ENCODE data around the gene IQSEC1. TPM values are rescaled to one million over a fixed set of nuclear protein-coding genes. Genes with fewer than 3 reads are reported as not detected.

The IQSEC1 gene
- total RNA-seq, 2 experiments from 2014 or later = 38.6 to 39.3 TPM

DNA sequence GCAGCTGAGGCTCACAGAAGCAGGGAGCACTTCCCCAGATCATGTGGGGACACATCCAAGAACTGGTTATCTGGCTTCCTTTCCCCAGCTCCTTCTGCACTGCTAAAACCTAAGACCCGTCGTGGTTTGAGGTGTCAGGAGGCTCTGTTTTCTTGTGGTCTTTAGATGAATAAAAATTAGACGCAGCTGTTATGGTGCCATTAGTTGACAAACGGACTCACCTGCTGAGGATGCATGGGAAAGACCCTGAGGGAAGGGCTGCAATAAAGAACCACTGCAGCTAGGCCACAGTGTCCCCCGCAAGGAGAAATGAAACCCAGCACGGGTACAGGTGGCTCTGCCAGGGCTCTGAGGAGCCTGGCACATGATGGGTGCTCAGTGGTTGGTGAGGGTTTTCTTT is 99.4 kb downstream of the IQSEC1 start:
- CTCF ChIA-PET = interaction anchor here (1.8 to 2.9 kb wide), 2 partner anchors 10 to 21 kb away, joined by 5 to 15 read pairs; no protein-coding TSS in a partner anchor

GRCh38 chr3:12972781-12973702 is 100.2 kb downstream of the IQSEC1 start:
- Mint-ChIP-seq H3K4me1 (ENCODE audit: low read depth) (peaks cover 11% of the 10 kb centered on the region), H3K27ac (no peak overlapping the region), H3K4me3 (no peak overlapping the region), H3K27me3 (ENCODE audit: low read depth) (no peaks in the 10 kb centered on the region), H3K36me3 (ENCODE audit: low read depth) (no peaks in the 10 kb centered on the region), H3K9me3 (no peaks in the 10 kb centered on the region)
- CTCF ChIA-PET = interaction anchor here (0.6 to 2.9 kb wide), 2 partner anchors 10 to 38 kb away, joined by 4 to 15 read pairs; no protein-coding TSS in a partner anchor
- intact Hi-C loops (cut with micrococcal nuclease) = no loop called here
- DNase-seq = no peak

More for the DNA sequence above, 99.4 kb downstream of the IQSEC1 start:
- no peaks in the 10 kb centered on the region for H3K27me3 Mint-ChIP-seq (ENCODE audit: low read depth)
- intact Hi-C loops (cut with micrococcal nuclease) = no loop called here
- H3K4me3 Mint-ChIP-seq = no peak overlapping the region
- DNase-seq = no peak
- no peak overlapping the region for H3K27ac Mint-ChIP-seq
- peaks cover 6% of the 10 kb centered on the region for H3K4me1 Mint-ChIP-seq (ENCODE audit: low read depth)
- H3K9me3 Mint-ChIP-seq = no peaks in the 10 kb centered on the region
- no peaks in the 10 kb centered on the region for H3K36me3 Mint-ChIP-seq (ENCODE audit: low read depth)

- no peak overlapping the region for H3K4me3 Mint-ChIP-seq
- H3K4me1 Mint-ChIP-seq (ENCODE audit: low read depth) = peaks cover 15% of the 10 kb centered on the region
- no peaks in the 10 kb centered on the region for H3K36me3 Mint-ChIP-seq (ENCODE audit: low read depth)
- DNase-seq = no peak
- no peak overlapping the region for H3K27ac Mint-ChIP-seq
- H3K9me3 Mint-ChIP-seq = no peaks in the 10 kb centered on the region
- H3K27me3 Mint-ChIP-seq (ENCODE audit: low read depth) = no peaks in the 10 kb centered on the region
- intact Hi-C loops (cut with micrococcal nuclease) = no loop called here
- CTCF ChIA-PET = interaction anchor here (0.6 to 2.9 kb wide), 4 partner anchors 9 to 39 kb away, joined by 3 to 15 read pairs (median 4); no protein-coding TSS in a partner anchor
Measured at GRCh38 chr3:12972043-12972442, 101.2 kb downstream of the IQSEC1 start.

GRCh38 chr3:12970684-12971083 is 102.5 kb downstream of the IQSEC1 start:
- Mint-ChIP-seq H3K36me3 (ENCODE audit: low read depth) (no peaks in the 10 kb centered on the region), H3K27ac (peak overlapping the region; percentile 46), H3K4me1 (ENCODE audit: low read depth) (peaks cover 23% of the 10 kb centered on the region), H3K4me3 (no peak overlapping the region), H3K9me3 (no peaks in the 10 kb centered on the region), H3K27me3 (ENCODE audit: low read depth) (no peaks in the 10 kb centered on the region)
- DNase-seq = no peak
- CTCF ChIA-PET = interaction anchor here (1.2 kb wide), 2 partner anchors 13 to 25 kb away, joined by 3 to 9 read pairs; no protein-coding TSS in a partner anchor
- intact Hi-C loops (cut with micrococcal nuclease) = no loop called here

DNA sequence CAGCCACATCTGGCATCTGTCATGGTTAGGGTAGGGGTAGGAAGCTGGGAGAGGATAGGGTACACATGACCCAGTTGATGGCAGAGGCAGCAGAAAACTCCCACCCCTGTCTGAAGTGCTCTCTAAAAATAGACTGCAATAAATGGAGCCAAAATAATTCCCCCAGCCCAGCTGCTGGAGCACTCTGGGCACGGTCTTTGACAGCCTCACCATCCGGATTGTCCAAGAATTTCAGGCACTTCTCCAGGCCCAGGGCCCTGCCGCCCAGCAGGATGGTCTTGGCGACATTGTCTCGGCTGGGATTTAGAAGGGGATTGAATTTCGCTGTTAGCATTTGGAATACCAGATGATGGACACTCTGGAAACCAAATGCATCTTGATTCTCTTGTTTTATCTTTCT is 103.7 kb downstream of the IQSEC1 start:
- CTCF ChIA-PET = interaction anchor here (0.9 to 1.2 kb wide), 2 partner anchors 14 kb away, joined by 3 to 9 read pairs; no protein-coding TSS in a partner anchor

GRCh38 chr3:12968541-12968940 is 104.7 kb downstream of the IQSEC1 start:
- peaks cover 43% of the 10 kb centered on the region for H3K4me1 Mint-ChIP-seq (ENCODE audit: low read depth)
- intact Hi-C loops (cut with micrococcal nuclease) = loop anchor here (10.0 kb wide), 1 partner anchor 304 kb away; the partner anchor contains the start of gene RAF1

More for the DNA sequence above, 103.7 kb downstream of the IQSEC1 start:
- no peak for DNase-seq
- Mint-ChIP-seq H3K9me3 (no peaks in the 10 kb centered on the region), H3K4me3 (no peak overlapping the region), H3K27me3 (ENCODE audit: low read depth) (no peaks in the 10 kb centered on the region), H3K36me3 (ENCODE audit: low read depth) (no peaks in the 10 kb centered on the region), H3K4me1 (ENCODE audit: low read depth) (peaks cover 34% of the 10 kb centered on the region), H3K27ac (no peak overlapping the region)
- intact Hi-C loops (cut with micrococcal nuclease) = loop anchor here (10.0 kb wide), 1 partner anchor 305 kb away; the partner anchor contains the start of gene RAF1

DNA sequence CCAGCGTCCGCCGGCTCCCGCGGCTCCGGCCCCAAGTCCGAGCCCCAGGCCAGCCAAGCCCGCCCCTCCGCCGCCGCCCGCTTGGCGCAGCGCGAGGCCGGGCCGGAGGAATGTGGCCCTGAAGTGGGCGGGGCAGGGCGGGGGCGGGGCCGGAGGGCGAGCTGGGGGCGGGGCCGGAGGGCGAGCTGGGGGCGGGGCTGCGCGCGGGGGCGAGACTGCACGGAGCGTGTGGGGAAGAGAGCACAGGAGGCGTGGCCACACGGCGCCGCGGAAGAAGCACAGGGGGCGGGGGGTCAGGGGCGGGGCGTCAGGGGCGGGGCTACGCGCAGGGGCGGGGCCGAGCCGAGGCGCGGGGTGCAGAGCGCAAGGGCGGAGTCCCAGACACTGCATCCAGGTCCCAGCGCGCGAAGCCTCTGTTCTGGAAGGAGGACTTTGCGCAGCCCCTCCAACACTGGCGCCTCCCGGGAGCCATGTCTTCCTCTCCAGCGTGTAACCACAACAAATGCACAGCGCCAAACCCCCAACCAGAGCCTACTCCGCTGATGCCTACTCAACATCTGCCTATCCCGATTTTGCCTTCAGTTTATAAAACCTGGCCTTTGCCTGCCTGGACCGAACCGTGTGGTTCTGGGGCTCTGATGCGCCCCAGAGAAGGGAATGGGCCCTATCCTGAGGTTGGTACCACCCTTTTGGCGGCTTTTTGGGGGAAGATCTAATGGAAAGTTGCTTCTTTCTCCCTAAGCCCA is 105.5 kb downstream of the IQSEC1 start:
- Mint-ChIP-seq H3K27ac (no peak overlapping the region), H3K4me1 (ENCODE audit: low read depth) (peaks cover 51% of the 10 kb centered on the region)
- intact Hi-C loops (cut with micrococcal nuclease) = loop anchor here (1.0 to 10.0 kb wide), 4 partner anchors 28 to 303 kb away; partner anchors contain the start of genes RAF1 and RPL32

More at GRCh38 chr3:12968541-12968940, 104.7 kb downstream of the IQSEC1 start:
- no peaks in the 10 kb centered on the region for H3K9me3 Mint-ChIP-seq
- no peaks in the 10 kb centered on the region for H3K27me3 Mint-ChIP-seq (ENCODE audit: low read depth)
- CTCF ChIA-PET = interaction anchor here (0.9 kb wide), 1 partner anchor 15 kb away, joined by 3 read pairs; no protein-coding TSS in a partner anchor
- H3K36me3 Mint-ChIP-seq (ENCODE audit: low read depth) = no peaks in the 10 kb centered on the region
- H3K27ac Mint-ChIP-seq = no peak overlapping the region
- H3K4me3 Mint-ChIP-seq = peak overlapping the region; percentile 13
- no peak for DNase-seq

DNA sequence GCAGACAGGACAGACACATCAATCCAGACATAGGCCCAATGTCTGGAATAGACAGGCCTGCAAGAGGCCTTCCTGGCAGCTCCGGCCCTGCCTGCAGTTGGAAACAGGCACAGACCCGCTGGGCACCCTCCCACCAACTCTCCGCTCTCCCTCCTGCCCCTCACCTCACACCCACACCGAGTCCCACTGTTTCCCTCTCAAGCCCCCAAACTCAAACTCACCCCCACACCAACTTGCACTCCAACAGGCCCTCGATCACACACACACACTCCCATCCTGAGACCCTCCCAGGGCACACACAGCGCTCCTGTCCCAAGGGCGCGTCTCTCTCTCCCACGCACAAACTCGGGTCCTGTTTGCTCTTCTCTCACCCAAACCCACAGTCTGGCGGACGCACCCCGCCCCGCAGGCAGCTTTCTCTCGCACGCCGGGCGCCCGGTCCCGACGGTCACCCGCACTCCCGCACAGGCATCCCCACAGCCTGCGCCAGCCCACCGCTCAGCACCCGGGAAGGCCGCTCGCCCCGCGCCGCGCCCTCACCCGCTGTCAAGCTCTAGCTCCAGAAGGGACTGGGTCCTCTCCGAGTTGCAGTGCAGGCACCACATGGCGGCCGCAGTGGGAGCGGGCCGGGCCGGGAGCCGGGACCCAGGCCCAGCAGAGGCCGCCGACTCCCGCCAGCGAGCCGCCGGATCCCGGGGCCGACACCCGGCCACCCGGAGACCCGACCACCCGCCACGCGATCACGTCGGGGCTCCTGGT is 106.2 kb downstream of the IQSEC1 start:
- CTCF ChIA-PET = interaction anchor here (1.1 to 2.1 kb wide), 4 partner anchors 11 to 28 kb away, joined by 3 to 6 read pairs (median 4); no protein-coding TSS in a partner anchor
- H3K9me3 Mint-ChIP-seq = no peaks in the 10 kb centered on the region
- H3K27me3 Mint-ChIP-seq (ENCODE audit: low read depth) = no peaks in the 10 kb centered on the region
- H3K27ac Mint-ChIP-seq = no peak overlapping the region
- H3K4me3 Mint-ChIP-seq = peak overlapping the region; percentile 67
- intact Hi-C loops (cut with micrococcal nuclease) = loop anchor here (1.0 to 10.0 kb wide), 4 partner anchors 28 to 302 kb away; partner anchors contain the start of genes RAF1 and RPL32
- no peaks in the 10 kb centered on the region for H3K36me3 Mint-ChIP-seq (ENCODE audit: low read depth)
- H3K4me1 Mint-ChIP-seq (ENCODE audit: low read depth) = peaks cover 58% of the 10 kb centered on the region
- DNase-seq = peak; percentile 27

More for the DNA sequence above, 105.5 kb downstream of the IQSEC1 start:
- CTCF ChIA-PET = interaction anchor here (1.4 kb wide), 1 partner anchor 27 kb away, joined by 3 read pairs; no protein-coding TSS in a partner anchor
- no peaks in the 10 kb centered on the region for H3K27me3 Mint-ChIP-seq (ENCODE audit: low read depth)
- H3K36me3 Mint-ChIP-seq (ENCODE audit: low read depth) = no peaks in the 10 kb centered on the region
- H3K9me3 Mint-ChIP-seq = no peaks in the 10 kb centered on the region
- DNase-seq = peak; percentile 89
- peak overlapping the region; percentile 59 for H3K4me3 Mint-ChIP-seq

DNA sequence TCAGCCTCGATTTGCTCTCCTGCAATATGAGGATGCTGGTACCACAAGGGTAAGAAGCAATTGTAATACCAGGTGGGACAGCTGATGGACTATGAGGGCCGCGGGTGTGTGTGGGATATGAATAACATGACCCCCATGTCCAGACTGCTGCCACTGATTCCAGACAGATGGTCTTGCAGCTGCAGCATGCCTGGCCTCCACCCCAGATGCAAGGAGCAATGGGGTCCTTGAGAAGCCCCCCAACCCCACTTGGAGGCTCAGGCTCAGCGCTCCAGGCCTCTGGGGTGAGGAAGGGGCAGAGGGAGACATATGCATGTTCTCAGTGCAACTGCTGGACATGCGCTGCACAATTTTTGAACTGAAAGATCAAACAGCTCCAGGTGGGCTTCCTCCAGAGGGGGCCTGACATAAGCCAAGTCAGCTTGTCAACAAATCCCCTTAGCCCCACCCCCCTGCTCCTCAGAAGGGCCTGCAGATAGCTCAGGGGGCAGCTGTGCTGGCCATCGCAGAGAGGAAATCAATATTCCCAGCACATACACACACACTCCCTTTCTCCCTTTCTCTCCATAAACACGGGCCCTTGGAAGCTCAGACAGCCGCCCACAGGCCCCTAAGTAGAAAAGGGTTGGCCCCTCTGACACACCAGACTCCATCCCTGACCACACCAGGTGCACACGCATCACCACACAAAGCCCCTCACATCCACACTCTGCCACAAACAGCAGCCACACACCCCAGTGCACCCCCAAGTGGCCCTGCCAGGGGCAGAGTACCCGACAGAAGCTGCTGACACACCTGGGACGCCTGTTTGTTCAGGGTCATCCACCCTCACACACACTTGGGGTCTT is 107.0 kb downstream of the IQSEC1 start:
- Mint-ChIP-seq H3K27me3 (ENCODE audit: low read depth) (no peaks in the 10 kb centered on the region), H3K4me1 (ENCODE audit: low read depth) (peaks cover 66% of the 10 kb centered on the region), H3K27ac (no peak overlapping the region), H3K36me3 (ENCODE audit: low read depth) (no peaks in the 10 kb centered on the region), H3K9me3 (no peaks in the 10 kb centered on the region), H3K4me3 (peak overlapping the region; percentile 67)
- intact Hi-C loops (cut with micrococcal nuclease) = loop anchor here (2.0 to 10.0 kb wide), 2 partner anchors 125 to 301 kb away; partner anchors contain the start of genes RAF1 and RPL32
- CTCF ChIA-PET = interaction anchor here (1.1 to 2.1 kb wide), 5 partner anchors 10 to 33 kb away, joined by 3 to 6 read pairs (median 3); no protein-coding TSS in a partner anchor
- no peak for DNase-seq

DNA sequence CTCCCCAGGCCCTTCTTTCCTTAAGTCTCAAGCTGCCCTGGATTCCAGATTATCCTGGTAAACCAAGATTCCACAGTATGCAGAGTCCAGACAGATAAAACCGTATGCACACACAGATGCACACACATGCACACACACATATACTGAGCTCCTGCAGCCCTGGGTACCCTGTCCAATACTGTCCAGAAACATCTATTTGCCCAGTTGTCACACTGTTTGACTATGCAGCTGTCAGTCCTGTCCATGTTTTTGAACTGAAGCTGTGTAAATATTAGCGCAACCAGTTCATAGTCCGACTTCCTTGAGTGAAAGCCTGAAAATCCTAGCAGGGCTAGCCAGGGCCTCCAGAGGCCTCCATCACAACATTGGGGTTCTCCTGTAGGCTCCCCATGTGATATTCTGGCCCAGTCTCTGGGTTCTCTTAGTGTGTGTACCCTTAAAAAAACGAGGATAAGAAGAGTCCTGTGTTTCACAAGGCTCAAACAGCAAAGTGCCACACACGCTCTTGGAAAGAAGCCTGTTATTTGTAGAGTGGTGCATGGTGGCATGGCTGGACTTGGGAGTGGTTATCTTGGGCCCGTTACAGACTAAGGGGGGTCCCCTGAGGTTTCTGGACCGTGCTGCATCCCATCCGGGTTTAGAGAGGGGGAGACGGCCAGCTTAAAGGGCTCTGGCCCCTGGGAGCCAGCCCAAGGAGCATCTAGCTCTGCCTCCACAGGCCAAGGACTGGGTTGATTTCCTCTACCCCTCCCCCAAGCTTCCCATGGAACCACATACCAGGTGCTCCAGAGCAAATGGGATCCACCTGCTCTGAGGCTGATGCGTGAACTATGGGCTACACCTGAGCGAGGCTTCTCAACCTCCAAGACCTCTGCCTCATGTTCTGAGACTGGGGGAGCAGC is 108.3 kb downstream of the IQSEC1 start:
- Mint-ChIP-seq H3K27ac (no peak overlapping the region), H3K36me3 (ENCODE audit: low read depth) (peaks cover 2% of the 10 kb centered on the region), H3K4me1 (ENCODE audit: low read depth) (peaks cover 75% of the 10 kb centered on the region), H3K4me3 (no peak overlapping the region), H3K9me3 (no peaks in the 10 kb centered on the region), H3K27me3 (ENCODE audit: low read depth) (no peaks in the 10 kb centered on the region)
- no peak for DNase-seq
- CTCF ChIA-PET = interaction anchor here (1.2 to 2.1 kb wide), 4 partner anchors 10 to 32 kb away, joined by 3 to 6 read pairs (median 4); no protein-coding TSS in a partner anchor
- intact Hi-C loops (cut with micrococcal nuclease) = loop anchor here (10.0 kb wide), 1 partner anchor 300 kb away; the partner anchor contains the start of gene RAF1

Data from activated naive CD4-positive, alpha-beta T cell treated with anti-CD3 and anti-CD28 coated beads for 36 hours (primary cell).